Vein endothelial cell (primary cell): ENCODE measurements around the gene CST8. TPM values are rescaled to one million over a fixed set of nuclear protein-coding genes. Genes with fewer than 3 reads are reported as not detected.

Source experiments
- small RNA-seq: library from RNA; depleted of rRNA; stranded (forward); fragments of <200 nt; gene quantifications from one replicate; pipeline ENCODE3, GENCODE V24; 2012
- total RNA-seq: library from RNA; depleted of rRNA; stranded (reverse); fragments of >200 nt; gene quantifications from 2 replicates; pipeline ENCODE4 v1.2.3, GENCODE V29; 2012

Gene CST8, protein sequence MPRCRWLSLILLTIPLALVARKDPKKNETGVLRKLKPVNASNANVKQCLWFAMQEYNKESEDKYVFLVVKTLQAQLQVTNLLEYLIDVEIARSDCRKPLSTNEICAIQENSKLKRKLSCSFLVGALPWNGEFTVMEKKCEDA
- not detected in 2 replicates for total RNA-seq

DNA sequence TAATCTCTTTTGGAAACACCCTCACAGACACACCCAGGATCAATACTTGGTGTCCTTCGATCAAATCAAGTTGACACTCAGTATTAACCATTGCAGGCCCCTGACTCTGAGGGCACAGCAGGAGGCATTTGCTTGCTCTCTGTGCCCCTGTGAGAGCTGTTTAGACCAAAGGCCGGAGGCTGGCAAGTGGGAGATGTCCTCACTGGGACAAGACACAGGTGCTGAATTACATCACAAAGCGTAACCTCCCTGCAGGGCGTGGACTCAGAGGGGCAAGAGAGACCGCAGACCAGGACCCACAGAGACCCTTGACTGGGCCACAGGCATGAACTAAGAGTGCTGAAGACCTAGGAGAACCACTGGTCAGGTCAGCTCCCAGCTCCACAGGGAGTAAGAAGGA is at the start of gene CST8:
CST8 (plus strand) TSS at position 301 of the 400 bp plus-strand sequence. CDS start 551 bp downstream, outside the sequence.

GRCh38 chr20:23452776-23453175 is 38.1 kb upstream of the CST8 start, which contains the start of gene CST11:
TSS of gene CST11 (minus strand) at chr20:23452876. CDS start at chr20:23452811, 65 bp downstream.

Small RNA genes lying within 50 kb of the gene (small RNA-seq; reads per million reads assigned to genes)
- not detected for gene RF00019

Other genes with a start within 250 kb of the CST8 start
- 29.1 and 33.1 TPM in 2 replicates for gene NXT1, start 140.3 kb upstream of the CST8 start, total RNA-seq
- gene GZF1, start 128.9 kb upstream of the CST8 start, total RNA-seq = 10.9 and 12.4 TPM in 2 replicates
- 6.5 and 8.1 TPM in 2 replicates for gene NAPB, start 69.6 kb upstream of the CST8 start, total RNA-seq
- not detected in 2 replicates for gene CSTL1, start 51.4 kb upstream of the CST8 start, total RNA-seq
- gene CST11, start 38.2 kb upstream of the CST8 start, total RNA-seq = not detected in 2 replicates
- not detected in 2 replicates for gene CST9L, start 77.4 kb downstream of the CST8 start, total RNA-seq
- gene CST9, start 114.8 kb downstream of the CST8 start, total RNA-seq = not detected in 2 replicates
- 164 and 196 TPM in 2 replicates for gene CST3, start 146.8 kb downstream of the CST8 start, total RNA-seq
- not detected in 2 replicates for gene CST4, start 197.9 kb downstream of the CST8 start, total RNA-seq